ENCODE measurements around the gene ZNF503. TPM values are rescaled to one million over a fixed set of nuclear protein-coding genes. Genes with fewer than 3 reads are reported as not detected.

The ZNF503 gene
- total RNA-seq, 2 donors from 2014 or later = 3.8 to 9.9 TPM

DNA sequence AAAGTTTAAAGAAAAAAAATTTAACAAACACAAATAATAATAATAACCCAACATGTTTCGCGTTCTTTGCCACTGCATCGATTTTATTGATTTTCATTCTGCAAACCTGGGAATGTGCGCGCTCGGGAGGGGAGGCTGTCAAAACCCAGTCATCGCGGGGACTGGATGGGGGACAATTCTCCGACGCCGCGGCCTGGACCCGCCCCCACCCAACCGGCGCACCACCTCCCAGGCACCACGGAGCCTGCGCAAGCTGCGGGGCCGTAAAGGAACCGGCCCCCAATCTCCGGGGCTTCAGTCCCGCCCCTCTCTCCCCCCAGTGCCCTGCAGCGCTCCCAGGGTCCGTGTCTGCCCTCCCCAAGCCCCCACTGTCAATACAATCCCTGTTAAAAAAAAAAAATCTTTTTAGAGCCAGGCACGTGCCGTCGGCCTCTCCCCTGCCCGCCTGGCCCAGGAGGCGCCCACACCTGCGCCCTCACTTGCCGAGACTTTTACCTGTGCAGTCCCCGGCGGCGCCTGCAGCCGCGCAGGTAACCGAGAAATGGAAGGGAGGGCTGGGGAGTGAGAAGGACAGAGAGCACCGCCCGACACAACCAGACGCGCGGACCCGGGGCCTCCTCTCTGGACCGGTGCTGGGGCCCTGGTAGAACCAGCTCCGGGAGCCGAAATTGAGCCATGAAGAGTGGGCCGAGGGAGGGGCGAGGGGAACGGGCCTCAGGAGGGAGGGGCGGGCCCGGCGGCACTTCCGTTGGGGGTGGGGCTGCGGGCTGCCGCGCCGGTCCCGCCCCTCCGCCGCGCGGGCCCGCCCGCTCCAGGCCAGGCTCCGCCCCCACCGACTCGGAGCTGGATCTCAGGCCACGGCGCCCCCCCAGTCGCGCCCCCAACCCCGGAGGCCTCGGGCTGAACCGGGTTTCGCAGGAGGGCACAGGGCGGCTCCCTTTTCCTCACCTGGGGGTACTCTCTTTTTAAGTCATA lies 7.6 kb upstream of the ZNF503 start:
- ATAC-seq (peak; percentile 95), DNase-seq (peak; percentile 75 to 84)
- intact Hi-C loops (cut with DNase I, micrococcal nuclease) = loop anchor here in 1 of 2 donors (10.0 kb wide), 1 partner anchor 246 kb away; no protein-coding TSS in a partner anchor

DNA sequence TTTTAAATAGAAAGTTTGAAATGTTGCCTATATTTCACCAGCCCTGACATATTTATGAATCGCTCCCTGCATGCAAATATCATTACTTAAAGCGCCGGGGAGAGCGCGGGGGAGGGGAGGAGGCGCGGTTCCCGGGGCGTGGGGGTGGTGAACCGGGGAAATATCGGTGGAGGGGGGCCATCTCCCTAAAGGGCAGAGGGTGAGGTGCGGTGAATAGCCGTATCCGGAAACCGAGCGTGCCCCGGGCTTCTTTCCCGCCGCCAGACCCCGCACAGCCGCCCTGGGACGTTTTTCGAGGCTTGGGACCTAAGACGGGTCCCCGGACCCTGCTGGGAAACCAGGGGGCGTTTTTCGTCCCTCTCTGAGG lies 6.9 kb upstream of the ZNF503 start:
- intact Hi-C loops (cut with DNase I, micrococcal nuclease) = loop anchor here in 1 of 2 donors (10.0 kb wide), 1 partner anchor 246 kb away; no protein-coding TSS in a partner anchor
- peak in 1 of 2 donors; percentile 35 for DNase-seq
- ATAC-seq = no peak

DNA sequence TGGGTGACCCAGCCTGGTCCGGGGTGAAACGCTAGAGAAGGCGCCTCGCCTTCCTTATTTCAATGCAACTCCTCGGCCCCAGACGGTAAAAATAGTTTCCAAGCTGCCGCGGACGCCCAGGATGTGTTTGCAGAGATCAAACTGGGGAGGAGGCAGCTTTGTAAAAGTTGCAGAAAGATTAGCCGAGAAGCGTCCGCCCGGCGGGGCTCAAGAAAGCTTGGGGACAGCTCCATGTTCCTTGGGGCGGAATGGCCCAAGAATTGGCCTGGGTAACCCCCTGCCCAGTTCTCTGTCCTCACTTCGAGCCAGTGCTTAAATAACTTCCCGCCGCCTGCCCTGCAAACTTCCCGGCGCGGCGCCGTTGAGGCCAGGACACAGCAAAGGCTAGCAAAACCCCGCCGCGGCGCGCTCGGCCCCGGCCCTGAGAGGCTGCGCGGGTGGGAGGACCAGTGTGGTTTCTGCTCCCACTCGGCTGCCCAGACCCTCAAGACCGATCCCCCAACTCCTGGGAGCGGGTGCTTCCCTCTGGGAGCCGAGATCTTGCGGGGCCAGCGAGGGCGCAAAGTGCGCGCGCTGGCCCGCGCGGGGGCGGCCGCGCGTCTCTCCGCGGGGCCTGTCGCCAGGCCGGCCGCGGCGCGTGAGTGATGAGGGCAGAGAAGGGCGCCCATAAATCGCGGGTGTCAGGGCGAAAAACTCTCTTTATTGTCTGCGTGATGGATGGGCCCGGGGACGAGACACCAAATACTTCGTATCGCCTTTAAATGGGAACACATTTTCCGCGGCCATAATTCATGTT lies 6.3 kb upstream of the ZNF503 start:
- DNase-seq (peak in 1 of 2 donors; percentile 38), ATAC-seq (no peak)
- intact Hi-C loops (cut with DNase I, micrococcal nuclease) = loop anchor here in 1 of 2 donors (10.0 kb wide), 1 partner anchor 247 kb away; no protein-coding TSS in a partner anchor

DNA sequence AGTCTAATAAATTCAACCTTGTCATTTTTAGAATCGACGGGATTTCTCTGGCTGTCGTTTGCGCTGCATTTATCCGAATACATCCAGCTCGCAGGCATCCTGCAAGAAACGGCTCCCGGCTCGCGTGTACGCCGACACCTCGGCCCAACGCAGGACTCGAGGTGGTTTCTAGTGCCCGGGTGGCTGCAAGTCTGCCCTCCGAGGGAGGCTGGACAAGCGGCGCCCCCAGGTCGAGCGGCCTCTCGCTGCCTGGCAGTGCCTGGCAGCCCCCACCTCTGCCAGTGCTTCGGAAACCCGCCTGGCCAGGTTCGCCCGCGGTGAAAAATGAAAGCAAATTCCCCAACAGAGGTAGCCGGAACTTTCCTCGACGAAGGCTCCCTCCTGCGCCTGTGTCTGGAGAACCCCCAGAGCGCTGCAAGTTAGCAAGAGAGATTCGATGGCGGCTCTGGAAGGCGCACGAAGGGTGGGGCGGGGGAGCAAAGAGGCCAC lies 5.7 kb upstream of the ZNF503 start:
- no peak for ATAC-seq
- intact Hi-C loops (cut with DNase I, micrococcal nuclease) = loop anchor here in 1 of 2 donors (10.0 kb wide), 1 partner anchor 248 kb away; no protein-coding TSS in a partner anchor
- no peak for DNase-seq

DNA sequence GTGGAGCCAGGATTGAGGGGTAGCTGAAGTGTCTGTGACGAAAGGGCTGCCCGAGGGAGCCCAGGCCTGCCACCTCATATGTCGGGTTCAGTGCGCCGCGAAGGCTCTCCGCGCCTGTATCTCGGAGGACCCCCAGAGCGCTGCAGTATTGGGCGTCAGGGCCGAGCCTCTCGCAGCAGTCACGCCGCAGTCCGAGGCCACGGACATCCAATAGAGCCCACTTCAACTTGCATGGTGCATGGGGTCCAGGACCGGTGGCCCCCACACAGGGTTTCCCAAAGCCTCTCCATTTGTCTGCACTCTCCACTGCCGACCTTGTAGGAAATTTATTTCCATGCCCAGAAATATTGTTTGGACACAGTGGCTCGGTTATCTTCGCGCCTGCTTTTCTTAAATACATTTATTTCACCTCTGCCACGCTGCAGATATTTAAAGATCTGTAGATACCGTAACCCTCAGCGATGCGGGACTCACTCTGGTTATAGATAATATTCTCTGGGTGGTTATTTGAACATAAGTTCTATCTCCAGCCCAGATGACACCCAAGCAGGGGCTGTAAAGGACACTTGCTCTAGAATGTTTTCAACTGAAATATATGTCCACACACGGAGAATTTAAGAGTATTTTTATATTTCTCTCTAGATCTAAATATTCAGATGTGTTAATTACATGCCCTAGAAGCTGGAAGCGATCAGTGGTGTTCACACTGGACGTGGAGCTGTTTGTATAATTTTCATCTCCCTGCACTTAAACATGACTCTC lies 5.1 kb upstream of the ZNF503 start:
- intact Hi-C loops (cut with DNase I, micrococcal nuclease) = loop anchor here in 1 of 2 donors (10.0 kb wide), 1 partner anchor 248 kb away; no protein-coding TSS in a partner anchor
- ATAC-seq = no peak
- no peak for DNase-seq

DNA sequence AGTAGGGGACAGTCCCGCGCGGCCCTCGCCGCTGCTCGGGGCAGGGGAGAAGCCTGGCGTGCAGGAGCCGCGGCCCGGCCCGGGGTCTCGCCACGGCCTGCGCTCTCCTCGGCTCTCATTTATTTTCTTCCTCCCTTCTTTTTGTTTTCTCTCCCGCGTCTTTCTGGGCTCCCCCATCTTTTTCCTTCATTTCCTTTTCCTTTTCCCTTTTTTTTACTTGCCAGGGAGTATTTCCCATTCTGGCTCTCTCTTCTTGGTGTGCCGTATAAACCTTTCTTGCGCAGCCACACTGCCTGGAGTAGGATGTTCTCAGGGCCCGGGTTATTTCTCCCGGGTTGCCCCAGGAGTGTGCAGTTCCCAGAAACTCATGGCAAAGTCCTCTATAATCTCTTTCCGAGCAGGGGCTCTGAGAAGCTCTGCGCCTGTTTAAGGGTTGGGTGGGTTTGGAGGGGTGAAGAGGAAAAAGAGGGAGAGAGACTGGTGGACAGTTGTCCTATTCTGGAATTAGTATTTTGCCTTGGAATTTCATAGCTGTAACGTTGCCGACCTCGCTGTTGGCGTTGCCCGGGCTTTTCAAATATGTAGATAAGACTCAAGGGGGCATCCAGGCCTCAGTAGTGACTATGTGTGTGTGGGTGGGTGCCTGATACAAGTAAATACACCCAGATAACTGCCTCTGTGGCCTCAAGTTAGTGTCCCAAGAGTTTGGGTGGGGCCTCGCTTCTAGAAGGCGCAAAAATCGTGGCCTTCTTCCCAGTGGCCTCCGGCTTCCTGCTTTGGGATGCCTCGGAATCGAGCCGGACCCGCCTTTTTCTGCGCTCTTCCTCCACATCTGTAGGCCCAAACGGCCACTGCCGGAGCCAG lies 4.3 kb upstream of the ZNF503 start:
- DNase-seq = no peak
- no peak for ATAC-seq
- intact Hi-C loops (cut with DNase I, micrococcal nuclease) = loop anchor here in 1 of 2 donors (10.0 kb wide), 1 partner anchor 249 kb away; no protein-coding TSS in a partner anchor

DNA sequence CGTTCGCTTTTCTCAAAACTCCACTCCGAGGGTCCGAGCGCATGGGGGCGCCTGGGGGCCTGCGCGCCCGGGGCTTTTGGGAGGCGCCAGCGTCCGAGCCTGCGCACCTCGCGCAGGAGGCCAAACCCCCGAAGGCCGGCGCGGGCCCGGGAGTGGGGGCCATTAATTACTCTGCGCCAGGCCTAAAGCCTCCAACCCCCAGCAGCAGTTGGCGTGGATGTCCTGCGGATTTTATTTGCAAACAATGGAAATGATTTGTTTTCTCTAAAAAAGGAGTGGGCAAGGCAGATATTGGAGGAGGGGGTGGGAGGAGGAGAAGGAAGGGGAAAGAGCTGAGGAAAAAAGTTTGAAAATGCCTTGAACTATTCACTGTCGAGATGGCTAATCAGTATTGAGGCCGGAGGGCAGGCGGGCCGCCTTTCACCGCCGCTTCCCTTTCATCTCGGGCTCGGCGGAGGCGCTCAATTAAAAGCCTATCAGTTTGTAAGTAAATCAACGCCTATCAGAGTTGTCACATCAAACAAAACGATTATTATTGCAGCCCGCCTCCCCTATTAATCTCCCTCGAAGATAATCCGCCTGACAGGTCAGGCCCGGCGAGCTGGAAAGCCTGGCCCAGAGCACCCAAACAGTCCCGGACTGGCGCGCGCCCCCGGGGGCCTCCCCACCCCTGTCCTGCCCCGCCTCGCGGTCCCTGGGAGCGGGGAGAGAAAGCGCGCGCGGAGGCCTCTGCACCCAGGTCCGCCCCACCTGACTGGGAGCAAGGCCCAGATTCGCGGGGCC lies 3.4 kb upstream of the ZNF503 start:
- ATAC-seq (no peak), DNase-seq (peak in 1 of 2 donors; percentile 32)
- intact Hi-C loops (cut with DNase I, micrococcal nuclease) = loop anchor here in 1 of 2 donors (5.0 to 10.0 kb wide), 2 partner anchors 250 to 632 kb away; no protein-coding TSS in a partner anchor

DNA sequence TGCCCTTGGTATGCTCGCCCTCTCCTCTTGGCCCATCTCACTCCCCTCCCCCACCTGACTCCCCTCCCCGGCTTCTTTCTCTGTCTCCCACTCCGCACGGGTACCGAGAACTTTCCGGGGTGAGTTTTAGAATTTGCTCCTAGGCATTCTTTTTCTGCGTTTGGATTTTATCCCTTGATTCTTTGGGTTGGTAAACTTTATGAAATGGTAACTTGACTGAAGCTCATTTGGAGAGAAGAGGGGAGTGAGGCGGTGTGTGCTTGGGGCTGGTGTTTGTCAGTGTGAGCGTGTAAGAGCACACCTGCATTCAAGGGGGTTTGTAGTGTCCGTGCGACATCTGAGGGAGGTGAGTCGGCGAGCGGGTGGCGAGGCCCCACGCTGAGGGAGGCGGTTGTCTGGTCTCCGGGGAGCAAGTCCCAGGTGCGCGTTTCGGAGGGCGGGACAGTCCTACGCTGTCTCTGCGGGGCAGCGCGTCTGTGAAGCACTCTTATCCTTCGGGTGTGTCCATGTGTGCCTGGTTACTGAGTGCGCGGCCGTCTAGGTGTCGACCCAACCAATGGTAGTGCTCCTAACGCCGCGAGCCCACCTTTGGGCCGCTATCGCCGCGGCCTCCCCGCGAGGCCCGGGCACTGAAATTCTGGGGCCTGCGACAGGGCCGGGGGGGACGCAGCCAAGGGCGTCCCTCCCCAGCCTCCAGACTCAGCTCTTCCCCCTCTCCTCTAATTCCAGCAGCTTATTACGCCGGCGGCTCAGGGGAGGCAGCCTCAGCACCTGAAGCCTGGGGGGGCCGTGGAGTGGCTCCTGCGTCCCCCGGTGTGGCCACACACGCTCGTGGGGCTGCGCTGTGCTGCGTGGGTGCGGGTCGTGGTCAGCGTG lies 2.6 kb upstream of the ZNF503 start:
- intact Hi-C loops (cut with DNase I, micrococcal nuclease) = loop anchor here in 1 of 2 donors (5.0 to 10.0 kb wide), 2 partner anchors 251 to 633 kb away; no protein-coding TSS in a partner anchor
- ATAC-seq (peak; percentile 14), DNase-seq (peak; percentile 56 to 69)

DNA sequence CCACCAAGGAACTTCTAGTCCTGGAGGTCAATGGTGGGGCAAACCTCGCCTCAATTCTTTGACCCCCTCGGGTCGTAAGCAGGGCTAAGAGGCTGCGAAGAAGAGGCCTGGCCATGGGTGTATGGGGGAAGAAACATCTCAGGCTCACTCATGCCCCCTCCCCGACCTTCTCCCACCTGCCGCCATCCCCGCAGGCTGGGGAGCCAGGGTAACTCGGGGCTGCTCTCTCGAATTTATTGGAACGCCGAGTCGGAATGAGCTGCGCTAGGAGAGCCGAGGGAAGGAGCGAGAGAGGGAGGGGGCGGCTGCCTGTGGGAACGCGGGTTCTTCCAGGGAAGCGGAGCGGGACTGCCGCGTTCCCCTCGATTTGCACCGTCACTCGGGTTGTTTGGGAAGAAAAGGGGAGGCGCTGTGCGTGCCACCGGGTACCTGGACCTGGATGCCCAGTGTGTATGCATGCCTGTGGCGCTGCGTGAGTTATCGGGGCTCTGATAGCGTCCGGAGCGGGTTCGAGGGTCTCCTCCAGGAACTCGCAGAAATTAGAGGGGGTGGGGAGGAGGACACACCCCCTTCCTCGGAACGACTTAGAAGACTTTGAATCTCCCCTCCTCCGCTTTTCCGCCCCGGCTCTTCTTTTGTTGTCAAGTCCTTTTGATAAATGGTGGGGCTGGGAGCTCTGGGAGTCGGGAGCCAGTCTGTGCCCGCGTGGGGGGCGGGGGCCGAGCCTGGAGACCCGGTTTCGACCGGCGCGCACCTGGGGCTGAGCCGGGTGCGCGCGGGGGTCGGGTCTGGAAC lies 1.8 kb upstream of the ZNF503 start:
- no peak for ATAC-seq
- intact Hi-C loops (cut with DNase I, micrococcal nuclease) = loop anchor here in 1 of 2 donors (5.0 to 10.0 kb wide), 2 partner anchors 251 to 634 kb away; no protein-coding TSS in a partner anchor

DNA sequence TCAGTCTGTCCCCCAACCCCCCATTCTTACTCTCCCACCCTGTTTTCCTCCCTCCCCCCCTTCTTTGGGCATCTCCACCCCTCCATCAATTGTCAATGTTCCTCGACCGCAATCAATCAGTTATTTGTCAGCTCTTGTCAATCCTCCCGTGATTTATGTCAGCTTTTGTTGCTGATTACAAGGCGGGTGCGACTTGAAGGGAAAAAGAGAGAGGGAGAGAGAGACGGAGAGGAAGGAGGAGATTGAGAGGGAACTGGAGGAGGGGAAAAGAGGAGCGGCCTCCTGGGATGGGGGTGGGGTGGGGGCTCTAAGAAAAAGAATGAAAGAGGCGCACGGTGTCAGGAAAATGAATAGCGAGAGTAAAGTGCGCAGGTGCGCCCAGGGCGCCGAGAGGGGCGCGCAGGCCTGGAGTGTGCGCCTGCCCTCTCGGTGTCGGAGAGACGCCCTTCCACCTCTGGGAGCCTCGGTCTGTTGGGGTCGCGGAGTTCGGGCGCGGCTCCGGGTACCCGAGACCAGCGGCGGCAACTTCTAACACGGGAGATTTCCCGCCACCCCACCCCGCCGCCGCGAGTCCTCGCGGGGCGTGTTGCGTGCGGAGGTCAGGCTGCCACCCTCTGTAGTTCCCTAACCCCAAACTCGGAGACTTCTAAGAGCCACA lies 1.1 kb upstream of the ZNF503 start:
- peak; percentile 13 for ATAC-seq
- intact Hi-C loops (cut with DNase I, micrococcal nuclease) = loop anchor here in 1 of 2 donors (5.0 to 10.0 kb wide), 2 partner anchors 252 to 635 kb away; no protein-coding TSS in a partner anchor
- DNase-seq = peak; percentile 35 to 54

More for the DNA sequence above, 1.8 kb upstream of the ZNF503 start:
- DNase-seq = peak; percentile 49 to 52

DNA sequence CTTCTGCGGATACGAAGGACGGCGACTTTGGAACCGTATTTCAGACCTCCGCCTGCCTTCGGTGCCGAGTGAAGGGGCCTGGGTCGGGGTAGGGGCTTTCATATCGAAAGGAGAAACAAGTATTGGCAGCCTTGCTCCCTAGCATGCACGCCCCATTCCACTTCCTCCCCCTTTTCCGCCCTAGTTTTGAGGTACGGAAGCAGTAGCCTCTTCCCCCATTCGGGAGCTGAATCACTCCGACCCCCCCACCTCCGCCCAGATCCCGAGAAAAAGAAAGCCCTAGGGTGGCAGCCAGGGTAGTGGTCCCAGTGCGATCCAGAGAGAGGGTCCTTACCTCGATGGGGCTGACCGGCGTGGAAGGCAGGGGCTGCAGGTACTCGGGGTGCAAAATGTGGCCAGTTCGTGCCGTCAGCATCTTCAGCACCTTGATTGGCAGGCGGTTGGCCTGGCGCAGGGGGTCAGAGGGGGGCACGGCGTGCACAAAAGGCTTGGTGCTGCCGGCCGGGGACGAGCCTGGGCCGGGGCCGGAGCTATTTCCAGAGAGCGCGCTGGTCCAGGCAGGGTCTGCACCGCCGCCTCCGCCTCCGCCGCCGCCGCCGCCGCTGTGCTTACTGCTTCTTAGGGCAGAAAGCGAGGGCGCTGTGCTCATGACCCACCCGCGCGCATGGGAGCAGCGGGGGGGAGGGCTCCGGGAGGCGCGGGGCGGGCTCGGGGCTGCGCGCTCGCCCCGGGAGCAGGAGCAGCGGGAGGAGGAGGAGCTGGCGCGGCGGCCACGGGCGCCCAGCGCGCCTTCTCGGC lies 594 bp downstream of the ZNF503 start:
- peak; percentile 46 to 70 for DNase-seq
- intact Hi-C loops (cut with DNase I, micrococcal nuclease) = loop anchor here in 1 of 2 donors (5.0 to 10.0 kb wide), 2 partner anchors 254 to 636 kb away; no protein-coding TSS in a partner anchor
- ATAC-seq = peak; percentile 28

DNA sequence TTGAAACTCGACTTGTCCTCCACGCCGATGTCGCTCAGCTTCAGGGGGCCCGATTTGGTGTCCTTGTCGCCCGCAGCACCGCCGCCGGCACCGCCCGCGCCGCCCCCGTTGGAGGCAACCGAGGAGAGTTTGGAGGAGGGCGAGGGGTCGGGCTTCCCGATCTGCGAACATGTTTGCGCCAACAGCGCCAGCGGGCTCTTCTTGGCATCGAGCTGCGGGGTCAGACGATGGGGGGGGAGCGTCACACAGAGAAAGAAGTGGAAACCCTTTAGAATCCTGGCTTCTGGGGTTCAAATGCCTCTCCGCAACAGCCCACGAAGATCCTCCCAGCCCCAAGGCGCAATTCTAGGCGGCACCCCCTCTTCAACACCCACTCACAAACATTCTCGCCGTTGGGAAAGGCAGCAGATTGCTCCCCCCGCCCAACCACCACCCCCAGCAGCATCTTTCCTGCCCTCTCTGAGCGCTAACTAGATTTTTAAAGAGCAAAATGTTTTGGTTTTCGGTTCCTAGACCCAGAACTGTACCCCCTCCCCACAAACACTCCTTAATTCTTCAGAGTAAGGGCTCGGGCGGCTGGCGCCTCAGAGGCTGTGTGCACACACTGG lies 1.3 kb downstream of the ZNF503 start:
- intact Hi-C loops (cut with DNase I, micrococcal nuclease) = loop anchor here in 1 of 2 donors (5.0 to 10.0 kb wide), 2 partner anchors 255 to 637 kb away; no protein-coding TSS in a partner anchor
- DNase-seq (no peak), ATAC-seq (no peak)
